ENCODE measurements around the gene GPX4.

GPX4 gene

GRCh38 chr19:1063909-1064660, 39.7 kb upstream of the GPX4 start:
- H3K9ac ChIP-seq (ENCODE audit: low read length), result no peak overlapping the region
- no peaks in the 10 kb centered on the region for H3K4me1 ChIP-seq (ENCODE audit: control insufficient read depth, insufficient read depth, low read length)
- H3K4me3 ChIP-seq (ENCODE audit: low read length), result no peak overlapping the region
- H3K27ac ChIP-seq (ENCODE audit: low read depth, low read length), result no peak overlapping the region
- no peaks in the 10 kb centered on the region for H3K36me3 ChIP-seq (ENCODE audit: control insufficient read depth, insufficient read depth, low read length)
- H3K27me3 ChIP-seq (ENCODE audit: control insufficient read depth, insufficient read depth, low read length), result peaks cover 12% of the 10 kb centered on the region

GRCh38 chr19:1064661-1065605, 38.9 kb upstream of the GPX4 start:
- Histone ChIP-seq H3K4me3 (ENCODE audit: low read length) (no peak overlapping the region), H3K4me1 (ENCODE audit: control insufficient read depth, insufficient read depth, low read length) (no peaks in the 10 kb centered on the region), H3K27me3 (ENCODE audit: control insufficient read depth, insufficient read depth, low read length) (peaks cover 15% of the 10 kb centered on the region), H3K9ac (ENCODE audit: low read length) (no peak overlapping the region), H3K36me3 (ENCODE audit: control insufficient read depth, insufficient read depth, low read length) (no peaks in the 10 kb centered on the region), H3K27ac (ENCODE audit: low read depth, low read length) (no peak overlapping the region)

DNA sequence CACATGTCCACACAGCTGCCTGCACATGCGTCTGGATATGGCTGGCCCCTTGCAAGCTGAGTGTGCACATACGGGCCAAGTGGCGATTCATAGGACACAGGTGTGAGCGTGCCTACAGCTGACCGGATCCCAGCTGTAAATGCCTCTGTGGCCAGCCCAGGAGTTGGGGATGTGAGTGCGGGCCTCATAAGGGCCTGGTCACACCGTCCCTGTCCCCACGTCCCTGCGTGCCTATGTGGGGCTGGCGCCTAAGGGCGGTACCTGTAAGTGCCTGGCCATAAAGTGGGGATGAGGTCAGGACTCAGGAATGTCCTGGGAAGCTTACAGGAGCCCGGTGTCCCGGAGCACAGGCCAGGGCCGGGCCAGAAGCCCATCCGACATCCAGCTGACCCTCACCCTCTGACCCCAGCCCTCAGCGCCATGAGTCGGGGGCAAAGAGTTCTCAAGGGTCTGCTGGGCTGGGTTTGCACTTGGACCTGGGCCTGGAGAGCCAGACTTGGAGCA, 38.1 kb upstream of the GPX4 start:
- Histone ChIP-seq H3K27me3 (ENCODE audit: control insufficient read depth, insufficient read depth, low read length) (peaks cover 15% of the 10 kb centered on the region), H3K27ac (ENCODE audit: low read depth, low read length) (no peak overlapping the region), H3K4me1 (ENCODE audit: control insufficient read depth, insufficient read depth, low read length) (no peaks in the 10 kb centered on the region), H3K36me3 (ENCODE audit: control insufficient read depth, insufficient read depth, low read length) (no peaks in the 10 kb centered on the region), H3K9ac (ENCODE audit: low read length) (no peak overlapping the region), H3K4me3 (ENCODE audit: low read length) (no peak overlapping the region)

- Histone ChIP-seq H3K36me3 (ENCODE audit: control insufficient read depth, insufficient read depth, low read length) (no peaks in the 10 kb centered on the region), H3K4me1 (ENCODE audit: control insufficient read depth, insufficient read depth, low read length) (no peaks in the 10 kb centered on the region), H3K4me3 (ENCODE audit: low read length) (peak overlapping the region; percentile 55), H3K9ac (ENCODE audit: low read length) (no peak overlapping the region), H3K27ac (ENCODE audit: low read depth, low read length) (no peak overlapping the region), H3K27me3 (ENCODE audit: control insufficient read depth, insufficient read depth, low read length) (peaks cover 15% of the 10 kb centered on the region)
Measured at GRCh38 chr19:1066251-1066747, 37.5 kb upstream of the GPX4 start.

- H3K4me1 ChIP-seq (ENCODE audit: control insufficient read depth, insufficient read depth, low read length), result no peaks in the 10 kb centered on the region
- H3K4me3 ChIP-seq (ENCODE audit: low read length), result peak within 1 kb of the TSS; percentile 55
- peaks cover 15% of the 10 kb centered on the region for H3K27me3 ChIP-seq (ENCODE audit: control insufficient read depth, insufficient read depth, low read length)
Measured at GRCh38 chr19:1066748-1067340, 37.0 kb upstream of the GPX4 start, which contains the start of gene ARHGAP45. ARHGAP45 (plus strand) TSS chr19:1067167; CDS start chr19:1067406, 239 bp downstream.

GRCh38 chr19:1067341-1067957, 36.3 kb upstream of the GPX4 start:
- Histone ChIP-seq H3K9ac (ENCODE audit: low read length) (no peak overlapping the region), H3K27ac (ENCODE audit: low read depth, low read length) (no peak overlapping the region), H3K4me3 (ENCODE audit: low read length) (peak overlapping the region; percentile 54), H3K4me1 (ENCODE audit: control insufficient read depth, insufficient read depth, low read length) (no peaks in the 10 kb centered on the region), H3K27me3 (ENCODE audit: control insufficient read depth, insufficient read depth, low read length) (peaks cover 16% of the 10 kb centered on the region), H3K36me3 (ENCODE audit: control insufficient read depth, insufficient read depth, low read length) (no peaks in the 10 kb centered on the region)

More at GRCh38 chr19:1066748-1067340, 37.0 kb upstream of the GPX4 start, which contains the start of gene ARHGAP45:
- Histone ChIP-seq H3K36me3 (ENCODE audit: control insufficient read depth, insufficient read depth, low read length) (no peaks in the 10 kb centered on the region), H3K9ac (ENCODE audit: low read length) (no peak within 1 kb of the TSS), H3K27ac (ENCODE audit: low read depth, low read length) (no peak within 1 kb of the TSS)

DNA sequence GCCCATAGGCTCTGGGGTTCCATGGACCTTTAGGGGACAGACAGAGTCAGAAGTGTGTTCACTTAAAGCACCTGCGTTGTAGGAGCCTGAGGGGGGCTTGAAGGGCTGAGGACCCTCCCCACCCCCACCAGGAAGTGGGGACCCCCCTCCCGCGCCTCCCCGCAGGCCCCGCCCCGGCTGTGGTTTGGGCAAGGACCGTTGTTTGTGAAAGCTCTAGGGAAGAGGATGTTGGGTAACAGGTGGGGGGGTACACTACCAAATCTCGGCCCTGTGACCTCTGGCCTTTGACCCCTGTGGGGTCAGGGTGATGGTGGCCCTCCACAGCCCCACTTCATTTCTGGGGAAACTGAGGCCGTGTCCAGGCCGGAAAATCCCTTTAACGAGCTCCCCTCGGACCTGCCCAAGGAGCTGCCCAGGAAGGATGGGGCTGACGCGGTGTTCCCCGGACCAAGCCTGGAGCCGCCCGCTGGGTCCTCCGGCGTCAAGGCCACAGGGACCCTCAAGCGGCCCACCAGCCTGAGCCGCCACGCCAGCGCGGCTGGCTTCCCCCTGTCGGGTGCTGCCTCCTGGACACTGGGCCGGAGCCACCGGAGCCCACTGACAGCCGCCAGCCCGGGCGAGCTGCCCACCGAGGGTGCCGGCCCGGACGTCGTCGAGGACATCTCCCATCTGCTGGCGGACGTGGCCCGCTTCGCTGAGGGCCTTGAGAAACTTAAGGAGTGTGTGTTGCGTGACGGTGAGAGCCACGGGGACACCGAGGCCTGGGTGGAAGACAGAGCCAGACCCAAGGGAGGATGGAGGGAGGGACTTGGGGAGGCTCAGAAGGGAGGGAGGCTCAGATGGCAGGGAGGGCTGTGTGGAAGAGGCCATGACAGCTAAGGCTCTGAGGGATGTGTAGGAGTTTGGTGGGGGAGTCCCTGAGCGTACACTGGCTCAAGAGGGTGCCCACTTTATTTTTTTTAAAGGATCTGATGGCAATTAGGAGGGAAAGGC, 35.5 kb upstream of the GPX4 start:
- peak overlapping the region; percentile 54 for H3K4me3 ChIP-seq (ENCODE audit: low read length)
- no peak overlapping the region for H3K27ac ChIP-seq (ENCODE audit: low read depth, low read length)
- no peaks in the 10 kb centered on the region for H3K4me1 ChIP-seq (ENCODE audit: control insufficient read depth, insufficient read depth, low read length)
- H3K36me3 ChIP-seq (ENCODE audit: control insufficient read depth, insufficient read depth, low read length), result no peaks in the 10 kb centered on the region
- no peak overlapping the region for H3K9ac ChIP-seq (ENCODE audit: low read length)
- peaks cover 21% of the 10 kb centered on the region for H3K27me3 ChIP-seq (ENCODE audit: control insufficient read depth, insufficient read depth, low read length)

GRCh38 chr19:1069009-1069779, 34.6 kb upstream of the GPX4 start:
- Histone ChIP-seq H3K27me3 (ENCODE audit: control insufficient read depth, insufficient read depth, low read length) (peaks cover 26% of the 10 kb centered on the region), H3K4me1 (ENCODE audit: control insufficient read depth, insufficient read depth, low read length) (no peaks in the 10 kb centered on the region), H3K36me3 (ENCODE audit: control insufficient read depth, insufficient read depth, low read length) (no peaks in the 10 kb centered on the region), H3K4me3 (ENCODE audit: low read length) (peak overlapping the region; percentile 36), H3K9ac (ENCODE audit: low read length) (no peak overlapping the region), H3K27ac (ENCODE audit: low read depth, low read length) (no peak overlapping the region)

DNA sequence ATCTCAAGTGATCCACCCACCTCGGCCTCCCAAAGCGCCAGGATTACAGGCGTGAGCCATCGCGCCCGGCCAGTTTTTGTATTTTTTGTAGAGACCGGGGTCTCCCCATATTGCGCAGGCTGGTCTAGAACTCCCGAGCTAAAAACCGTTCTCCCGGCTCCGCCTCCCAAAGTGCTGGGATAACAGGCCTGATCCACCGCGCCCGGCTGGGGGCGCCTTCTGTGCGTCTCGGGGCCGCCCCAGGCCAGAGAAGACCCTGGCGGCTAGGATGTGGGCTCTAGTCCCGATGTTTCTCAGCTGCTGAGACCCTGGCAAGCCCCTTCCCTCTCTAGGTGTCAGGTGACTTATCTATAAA, 33.2 kb upstream of the GPX4 start:
- Histone ChIP-seq H3K36me3 (ENCODE audit: control insufficient read depth, insufficient read depth, low read length) (no peaks in the 10 kb centered on the region), H3K27ac (ENCODE audit: low read depth, low read length) (no peak overlapping the region), H3K27me3 (ENCODE audit: control insufficient read depth, insufficient read depth, low read length) (peaks cover 23% of the 10 kb centered on the region), H3K4me3 (ENCODE audit: low read length) (no peak overlapping the region), H3K4me1 (ENCODE audit: control insufficient read depth, insufficient read depth, low read length) (no peaks in the 10 kb centered on the region), H3K9ac (ENCODE audit: low read length) (no peak overlapping the region)

DNA sequence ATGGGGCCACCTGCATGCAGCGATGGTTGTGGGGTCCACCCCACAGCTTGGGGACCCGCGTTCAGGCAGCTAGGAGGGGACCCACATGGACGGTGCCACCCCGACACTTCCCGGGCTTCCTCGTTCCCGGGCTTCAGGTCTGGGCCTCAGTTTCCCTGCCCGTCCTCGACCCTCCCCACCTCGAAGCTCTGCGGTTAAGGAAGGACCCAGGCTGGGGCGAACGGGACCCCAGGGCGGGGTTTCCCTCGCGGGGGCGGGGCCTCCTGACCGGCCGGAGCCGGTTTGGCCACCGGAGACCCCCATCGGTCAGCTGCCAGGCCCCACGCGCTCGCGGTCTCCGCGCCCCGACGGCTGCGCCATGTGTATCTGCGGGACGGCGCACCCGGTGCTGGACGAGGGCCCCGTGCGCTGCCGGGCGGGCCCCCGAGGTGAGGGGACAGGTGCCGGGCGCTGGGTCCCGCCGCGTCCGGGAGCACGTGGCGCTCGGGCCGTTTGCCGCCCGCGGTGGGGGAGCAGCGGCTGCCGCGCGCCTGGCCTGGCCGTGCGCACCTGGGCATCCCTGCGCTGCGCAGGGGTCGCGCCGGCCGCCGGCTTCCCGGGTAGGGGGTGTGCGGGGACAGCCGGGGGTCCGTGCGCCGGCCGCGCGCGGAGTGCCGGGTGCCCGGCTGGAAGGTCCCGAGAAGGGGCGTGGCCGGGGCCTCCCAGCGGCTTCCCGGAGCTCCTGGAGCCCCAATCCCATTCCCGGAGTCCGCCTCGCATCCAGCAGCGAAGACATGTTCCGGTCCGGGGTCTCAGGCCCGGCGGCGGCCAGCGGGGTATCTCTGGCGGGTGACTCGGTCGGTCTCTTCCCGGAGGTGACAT, 32.6 kb upstream of the GPX4 start:
- no peaks in the 10 kb centered on the region for H3K4me1 ChIP-seq (ENCODE audit: control insufficient read depth, insufficient read depth, low read length)
- H3K9ac ChIP-seq (ENCODE audit: low read length), result no peak overlapping the region
- peaks cover 23% of the 10 kb centered on the region for H3K27me3 ChIP-seq (ENCODE audit: control insufficient read depth, insufficient read depth, low read length)
- no peaks in the 10 kb centered on the region for H3K36me3 ChIP-seq (ENCODE audit: control insufficient read depth, insufficient read depth, low read length)
- H3K27ac ChIP-seq (ENCODE audit: low read depth, low read length), result no peak overlapping the region
- H3K4me3 ChIP-seq (ENCODE audit: low read length), result no peak overlapping the region
